SH-SY5Y (cell line): ENCODE measurements around the gene CYB5B.

Experiments
- GATA2 ChIP-seq: IDR thresholded peaks from 2 replicates; pipeline ENCODE4 v1.6.1; 2011; ENCODE audit warnings: mild to moderate bottlenecking, low read depth, low read length
- GATA3 ChIP-seq: IDR thresholded peaks from 2 replicates; pipeline ENCODE4 v1.6.1; 2011; ENCODE audit warnings: low read depth, mild to moderate bottlenecking, low read length, moderate library complexity

- TF ChIP-seq GATA2 (no peak), GATA3 (no peak)
Observed at GRCh38 chr16:69381231-69381630, 43.2 kb upstream of the CYB5B start.
